Osteoblast (primary cell): ENCODE results near the gene WDR5. TPM values are rescaled to one million over a fixed set of nuclear protein-coding genes. Genes with fewer than 3 reads are reported as not detected.
"Not testable (repeated sequence)": the region's sequence is repeated elsewhere in the genome, so short reads cannot be mapped to it uniquely, and the experiment has no call there.

Experiments
- DNase-seq: peaks from one replicate; pipeline ENCODE4 v3.0.0; 2011; ENCODE audit warnings: low spot score, mixed read lengths; ENCODE audit not compliant: insufficient read length; ENCODE audit errors: missing footprints
- H2AFZ ChIP-seq: 2 replicates; pipeline ENCODE4 v1.6.0; 2011; ENCODE audit warnings: mild to moderate bottlenecking, low read length
- H3K27ac ChIP-seq: 2 replicates; pipeline ENCODE4 v1.5.1; 2011; ENCODE audit warnings: mild to moderate bottlenecking, low read depth, low read length, moderate library complexity
- H3K27me3 ChIP-seq: 2 replicates; pipeline ENCODE4 v1.6.0; 2012; ENCODE audit warnings: mild to moderate bottlenecking, control low read depth, inconsistent platforms, low read length, moderate library complexity; ENCODE audit not compliant: insufficient read depth
- H3K36me3 ChIP-seq: 2 replicates; pipeline ENCODE4 v1.5.1; 2011; ENCODE audit warnings: mild to moderate bottlenecking, low read length, control low read depth, moderate library complexity; ENCODE audit not compliant: insufficient read depth
- H3K4me1 ChIP-seq: 2 replicates; pipeline ENCODE4 v1.5.1; 2011; ENCODE audit warnings: mild to moderate bottlenecking, low read length, control low read depth, moderate library complexity; ENCODE audit not compliant: insufficient read depth
- H3K4me2 ChIP-seq: 2 replicates; pipeline ENCODE4 v1.6.0; 2011; ENCODE audit warnings: mild to moderate bottlenecking, low read length; ENCODE audit not compliant: insufficient read depth
- H3K4me3 ChIP-seq: fragments of 200-600 bp; sonication (generic); 3 replicates; pipeline ENCODE4 v1.5.1; 2012; ENCODE audit warnings: mild to moderate bottlenecking, low read length, inconsistent platforms; ENCODE audit not compliant: insufficient read depth
- H3K79me2 ChIP-seq: 2 replicates; pipeline ENCODE4 v1.6.0; 2012; ENCODE audit warnings: mild to moderate bottlenecking, low read length, control low read depth, inconsistent platforms; ENCODE audit not compliant: insufficient read depth
- H3K9me3 ChIP-seq: 2 replicates; pipeline ENCODE4 v1.5.1; 2011; ENCODE audit warnings: low read depth, low read length, control low read depth
- H4K20me1 ChIP-seq: 2 replicates; pipeline ENCODE4 v1.6.0; 2012; ENCODE audit warnings: mild to moderate bottlenecking, low read length, control low read depth; ENCODE audit not compliant: insufficient read depth
- total RNA-seq: library from RNA; depleted of rRNA; stranded (reverse); fragments of >200 nt; gene quantifications from 2 replicates; pipeline ENCODE4 v1.2.3, GENCODE V29; 2012
- TF ChIP-seq, protein P1 (sequence below): IDR thresholded peaks from 2 replicates; pipeline ENCODE4 v1.5.1; 2011; ENCODE audit warnings: mild to moderate bottlenecking, low read depth, low read length, moderate library complexity; ENCODE audit errors: extremely low read depth

Gene WDR5
- total RNA-seq, 1 donor: 17.4 TPM

DNA sequence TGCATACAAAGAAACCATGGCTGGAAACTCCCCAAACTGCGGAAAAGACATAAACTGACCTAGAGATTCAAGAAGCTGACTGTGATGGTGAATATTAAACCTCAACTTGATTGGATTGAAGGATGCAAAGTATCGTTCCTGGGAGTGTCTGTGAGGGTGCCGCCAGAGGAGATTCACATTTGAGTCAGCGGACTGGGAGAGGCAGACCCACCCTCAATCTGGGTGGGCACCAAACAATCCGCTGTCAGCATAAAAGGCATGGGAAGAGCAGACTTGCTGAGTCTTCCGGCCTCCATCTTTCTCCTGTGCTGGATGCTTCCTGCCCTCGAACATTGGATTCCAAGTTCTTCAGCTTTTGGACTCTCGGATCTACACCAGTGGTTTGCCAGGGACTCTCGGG lies 24.8 kb upstream of the WDR5 start:
- Histone ChIP-seq H2AFZ (no peak overlapping the region), H3K4me3 (no peak overlapping the region), H3K9me3 (no peaks in the 10 kb centered on the region), H3K36me3 (no peaks in the 10 kb centered on the region), H3K27me3 (no peaks in the 10 kb centered on the region), H3K4me1 (no peaks in the 10 kb centered on the region), H3K27ac (no peak overlapping the region), H3K79me2 (no peaks in the 10 kb centered on the region), H4K20me1 (no peaks in the 10 kb centered on the region), H3K4me2 (no peak overlapping the region)
- TF ChIP-seq, protein P1, sequence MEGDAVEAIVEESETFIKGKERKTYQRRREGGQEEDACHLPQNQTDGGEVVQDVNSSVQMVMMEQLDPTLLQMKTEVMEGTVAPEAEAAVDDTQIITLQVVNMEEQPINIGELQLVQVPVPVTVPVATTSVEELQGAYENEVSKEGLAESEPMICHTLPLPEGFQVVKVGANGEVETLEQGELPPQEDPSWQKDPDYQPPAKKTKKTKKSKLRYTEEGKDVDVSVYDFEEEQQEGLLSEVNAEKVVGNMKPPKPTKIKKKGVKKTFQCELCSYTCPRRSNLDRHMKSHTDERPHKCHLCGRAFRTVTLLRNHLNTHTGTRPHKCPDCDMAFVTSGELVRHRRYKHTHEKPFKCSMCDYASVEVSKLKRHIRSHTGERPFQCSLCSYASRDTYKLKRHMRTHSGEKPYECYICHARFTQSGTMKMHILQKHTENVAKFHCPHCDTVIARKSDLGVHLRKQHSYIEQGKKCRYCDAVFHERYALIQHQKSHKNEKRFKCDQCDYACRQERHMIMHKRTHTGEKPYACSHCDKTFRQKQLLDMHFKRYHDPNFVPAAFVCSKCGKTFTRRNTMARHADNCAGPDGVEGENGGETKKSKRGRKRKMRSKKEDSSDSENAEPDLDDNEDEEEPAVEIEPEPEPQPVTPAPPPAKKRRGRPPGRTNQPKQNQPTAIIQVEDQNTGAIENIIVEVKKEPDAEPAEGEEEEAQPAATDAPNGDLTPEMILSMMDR: no peak
- DNase-seq: no peak

DNA sequence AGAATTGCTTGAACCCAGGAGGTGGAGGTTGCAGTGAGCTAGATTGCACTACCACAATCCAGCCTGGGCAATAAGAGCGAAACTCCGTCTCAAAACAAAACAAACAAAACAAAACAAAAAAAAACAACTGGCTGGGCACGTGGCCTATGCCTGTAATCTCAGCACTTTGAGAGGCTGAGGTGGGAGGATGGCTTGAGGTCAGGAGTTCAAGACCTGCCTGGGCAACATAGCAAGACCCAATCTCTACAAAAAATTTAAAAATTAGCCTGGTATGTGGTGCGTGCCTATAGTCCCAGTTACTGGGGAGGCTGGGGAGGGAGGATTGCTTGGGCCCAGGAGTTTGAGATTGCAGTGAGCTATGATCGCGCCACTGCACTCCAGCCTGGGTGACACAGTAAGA lies 23.3 kb upstream of the WDR5 start:
- Histone ChIP-seq H3K4me1 (no peaks in the 10 kb centered on the region), H4K20me1 (no peaks in the 10 kb centered on the region), H3K9me3 (no peaks in the 10 kb centered on the region), H3K4me2 (no peak overlapping the region), H3K36me3 (no peaks in the 10 kb centered on the region), H3K27ac (no peak overlapping the region), H3K79me2 (no peaks in the 10 kb centered on the region), H3K4me3 (no peak overlapping the region), H3K27me3 (no peaks in the 10 kb centered on the region), H2AFZ (no peak overlapping the region)
- TF ChIP-seq, protein P1: no peak
- DNase-seq: no peak

DNA sequence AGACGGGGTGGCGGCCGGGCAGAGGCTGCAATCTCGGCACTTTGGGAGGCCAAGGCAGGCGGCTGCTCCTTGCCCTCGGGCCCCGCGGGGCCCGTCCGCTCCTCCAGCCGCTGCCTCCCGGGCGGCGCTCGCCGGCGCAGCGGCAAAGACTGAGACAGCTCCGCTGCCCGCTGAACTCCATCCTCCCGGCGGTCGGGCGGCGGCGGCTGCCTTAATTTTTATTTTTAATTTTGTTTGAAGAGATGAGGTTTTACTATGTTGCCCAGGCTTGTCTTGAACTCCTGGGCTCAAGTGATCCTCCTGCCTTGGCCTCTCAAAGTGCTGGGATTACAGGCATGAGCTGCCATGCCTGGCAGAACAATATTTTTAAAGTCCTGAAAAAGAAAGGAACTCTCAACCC lies 16.9 kb upstream of the WDR5 start:
- not testable (repeated sequence) for H3K4me1 ChIP-seq, H4K20me1 ChIP-seq, H3K79me2 ChIP-seq, H2AFZ ChIP-seq, H3K27me3 ChIP-seq, H3K27ac ChIP-seq, H3K36me3 ChIP-seq, H3K9me3 ChIP-seq, H3K4me2 ChIP-seq, DNase-seq, H3K4me3 ChIP-seq

DNA sequence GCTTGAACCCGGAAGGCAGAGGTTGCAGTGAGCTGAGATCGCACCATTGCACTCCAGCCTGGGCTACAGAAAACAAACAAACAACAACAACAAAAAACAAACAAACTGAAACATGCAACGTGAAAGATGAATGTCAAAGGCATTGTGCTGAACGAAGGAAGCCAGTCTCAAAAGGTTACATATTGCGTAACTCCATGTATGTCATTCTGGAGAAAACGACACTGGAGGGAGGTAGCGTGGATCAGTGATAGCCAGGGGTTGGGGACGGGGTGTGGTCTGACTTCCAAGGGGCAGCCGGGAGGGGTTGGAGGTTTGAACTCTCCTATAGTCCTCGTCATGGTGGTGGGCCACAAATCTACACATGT lies 12.1 kb upstream of the WDR5 start:
- no peak for DNase-seq
- TF ChIP-seq, protein P1: no peak
- Histone ChIP-seq H3K79me2 (no peaks in the 10 kb centered on the region), H3K27ac (no peak overlapping the region), H3K4me3 (no peak overlapping the region), H3K27me3 (no peaks in the 10 kb centered on the region), H3K9me3 (no peaks in the 10 kb centered on the region), H4K20me1 (no peaks in the 10 kb centered on the region), H2AFZ (no peak overlapping the region), H3K36me3 (no peaks in the 10 kb centered on the region), H3K4me1 (no peaks in the 10 kb centered on the region), H3K4me2 (no peak overlapping the region)
